Endothelial cell of umbilical vein (primary cell): ENCODE measurements around the gene HSF2BP. TPM values are rescaled to one million over a fixed set of nuclear protein-coding genes. Genes with fewer than 3 reads are reported as not detected.

Source experiments
- BruUV-seq: library from RNA; stranded (reverse); fragments of 400-500 nt; replicated peaks from 2 replicates; lab custom pipeline; 2021; lab: Mats Ljungman, UMichigan
- CTCF ChIA-PET: fragments of 300-600, 350-600 bp; sonication (Branson Sonifier 250); formaldehyde crosslinking; loops from one replicate; lab custom pipeline; 2021; ENCODE audit warnings: antibody characterized with exemption, inconsistent platforms; lab: Charles Lee
- POLR2A ChIA-PET: fragments of 300-600, 350-600 bp; sonication (Branson Sonifier 250); formaldehyde crosslinking; loops from one replicate; lab custom pipeline; 2021; ENCODE audit warnings: antibody characterized with exemption, inconsistent platforms; lab: Charles Lee
- DNase-seq: peaks from one replicate; pipeline ENCODE4 v3.0.0-alpha.2; 2011; ENCODE audit warnings: low read depth, low spot score
- FAIRE-seq: peaks from 2 replicates; lab custom pipeline; 2011; peaks lifted over from hg19 to GRCh38; lab: Jason Lieb, UNC
- H2AFZ ChIP-seq: 2 replicates; pipeline ENCODE4 v1.6.0; 2012; ENCODE audit warnings: low read depth, low read length, control low read depth, inconsistent platforms
- H3K27ac ChIP-seq: 2 replicates; pipeline ENCODE4 v1.5.1; 2011; ENCODE audit warnings: low read depth, mild to moderate bottlenecking, control low read depth, low read length, moderate library complexity; ENCODE audit not compliant: insufficient read depth
- H3K27me3 ChIP-seq, 2 experiments: 2 replicates each; pipeline versions ENCODE4 v1.6.0 to v1.6.1; 2011; ENCODE audit warnings: low read length in 2 of 2, mixed read lengths in 1 of 2; ENCODE audit not compliant: control insufficient read depth in 2 of 2, insufficient read depth in 2 of 2
- H3K36me3 ChIP-seq, 2 experiments: 2 replicates in 1 of 2; 3 replicates in 1 of 2; pipeline ENCODE4 v1.5.1; 2011; ENCODE audit warnings: low read length in 2 of 2, mild to moderate bottlenecking in 1 of 2, moderate library complexity in 1 of 2; ENCODE audit not compliant: control insufficient read depth in 2 of 2, insufficient read depth in 2 of 2; ENCODE audit errors: extremely low read depth in 1 of 2
- H3K4me1 ChIP-seq: 3 replicates; pipeline ENCODE4 v1.5.1; 2011; ENCODE audit warnings: mild to moderate bottlenecking, low read length; ENCODE audit not compliant: control insufficient read depth, insufficient read depth; ENCODE audit errors: extremely low read depth
- H3K4me2 ChIP-seq: 2 replicates; pipeline ENCODE4 v1.6.1; 2011; ENCODE audit warnings: low read length, control low read depth, mixed read lengths; ENCODE audit not compliant: insufficient read depth
- H3K4me3 ChIP-seq, 3 experiments: fragments of 200-600 bp in 1 of 3; sonication (generic), shearing (Covaris generic) in 1 of 3; replicated peaks in 1 of 3; 2 replicates each; pipeline ENCODE4 v1.5.1; 2011 to 2016; ENCODE audit warnings: control low read depth in 3 of 3, low read length in 3 of 3, mild to moderate bottlenecking in 2 of 3, inconsistent platforms in 1 of 3, low read depth in 1 of 3, moderate library complexity in 1 of 3; ENCODE audit not compliant: insufficient read depth in 1 of 3
- H3K79me2 ChIP-seq: 2 replicates; pipeline ENCODE4 v1.6.0; 2012; ENCODE audit warnings: low read length, inconsistent platforms; ENCODE audit not compliant: control insufficient read depth, insufficient read depth
- H3K9ac ChIP-seq: replicated peaks from 2 replicates; pipeline ENCODE3; 2011; ENCODE audit warnings: low read length, control low read depth; ENCODE audit not compliant: insufficient read depth; ENCODE audit errors: extremely low read depth
- H3K9me1 ChIP-seq: replicated peaks from 3 replicates; pipeline ENCODE4 v1.6.0; 2011; ENCODE audit warnings: mild to moderate bottlenecking, low read length; ENCODE audit not compliant: control insufficient read depth, insufficient read depth; ENCODE audit errors: extremely low read depth
- H3K9me3 ChIP-seq: replicated peaks from 2 replicates; pipeline ENCODE4 v1.5.1; 2012; ENCODE audit warnings: low read length, inconsistent platforms; ENCODE audit not compliant: control insufficient read depth, insufficient read depth
- H4K20me1 ChIP-seq: replicated peaks from 2 replicates; pipeline ENCODE3; 2011; ENCODE audit warnings: mild to moderate bottlenecking, low read length; ENCODE audit not compliant: control insufficient read depth, insufficient read depth; ENCODE audit errors: extremely low read depth
- EZH2 ChIP-seq: IDR thresholded peaks from 2 replicates; pipeline ENCODE4 v1.6.1; 2012; ENCODE audit warnings: borderline replicate concordance, low read depth, mild to moderate bottlenecking, moderate library complexity, low read length, inconsistent platforms; ENCODE audit not compliant: severe bottlenecking
- FOS ChIP-seq: IDR thresholded peaks from 2 replicates; pipeline ENCODE4 v1.6.1; 2011; ENCODE audit warnings: mild to moderate bottlenecking, low read length, moderate library complexity, borderline replicate concordance; ENCODE audit not compliant: insufficient read depth
- GATA2 ChIP-seq: IDR thresholded peaks from 2 replicates; pipeline ENCODE4 v1.7.0; 2011; ENCODE audit warnings: low read depth, mild to moderate bottlenecking, moderate library complexity, mixed read lengths, low read length; ENCODE audit not compliant: insufficient read length, insufficient read depth
- JUN ChIP-seq: IDR thresholded peaks from 2 replicates; pipeline ENCODE4 v1.6.1; 2011; ENCODE audit warnings: borderline replicate concordance, low read depth; ENCODE audit not compliant: insufficient read length, insufficient read depth
- MYC ChIP-seq: IDR thresholded peaks from one replicate; pipeline ENCODE4 v1.6.1; 2011; ENCODE audit warnings: mild to moderate bottlenecking, low read depth, low read length
- POLR2A ChIP-seq: IDR thresholded peaks from 2 replicates; pipeline ENCODE4 v1.6.1; 2012; ENCODE audit warnings: low read depth, mild to moderate bottlenecking, control low read depth, low read length
- POLR2AphosphoS5 ChIP-seq: IDR thresholded peaks from 2 replicates; pipeline ENCODE4 v1.6.1; 2012; ENCODE audit warnings: low read depth, mild to moderate bottlenecking, control low read depth, low read length, moderate library complexity; ENCODE audit not compliant: insufficient read depth
- dilution Hi-C: fragments of 300-500 bp; cut with MboI; formaldehyde crosslinking; loops from one replicate; pipeline ENCODE4 v1.15.0; 2019; ENCODE audit warnings: low sequenced_read_pairs; ENCODE audit not compliant: extremely low pct_ligation_motif_present
- intact Hi-C: fragments of 100-400 bp; cut with micrococcal nuclease; formaldehyde crosslinking; loops from one replicate; pipeline ENCODE4 v1.10.0; 2022
- polyA plus RNA-seq, 4 experiments: library from polyadenylated mRNA; depleted of rRNA in 3 of 4; stranded (reverse) in 3 of 4; unstranded in 1 of 4; fragments of >200 nt; gene quantifications; 2 replicates each; pipeline versions ENCODE4 v1.2.1 to v1.2.3, GENCODE V29; 2011 to 2012; ENCODE audit warnings: missing spikeins in 1 of 4
- total RNA-seq: library from RNA; stranded (reverse); gene quantifications from 2 replicates; pipeline ENCODE4 v1.2.3, GENCODE V29; 2021
- TF ChIP-seq, protein P1 (sequence below): IDR thresholded peaks from 2 replicates; pipeline ENCODE4 v1.6.1; 2011; ENCODE audit not compliant: insufficient read depth, insufficient read length

HSF2BP gene
- total and polyA plus RNA-seq, 2 donors (not counting 3 experiments of a cell fraction or from before 2014, with no cell fraction given) = 0.41 to 0.55 TPM

DNA sequence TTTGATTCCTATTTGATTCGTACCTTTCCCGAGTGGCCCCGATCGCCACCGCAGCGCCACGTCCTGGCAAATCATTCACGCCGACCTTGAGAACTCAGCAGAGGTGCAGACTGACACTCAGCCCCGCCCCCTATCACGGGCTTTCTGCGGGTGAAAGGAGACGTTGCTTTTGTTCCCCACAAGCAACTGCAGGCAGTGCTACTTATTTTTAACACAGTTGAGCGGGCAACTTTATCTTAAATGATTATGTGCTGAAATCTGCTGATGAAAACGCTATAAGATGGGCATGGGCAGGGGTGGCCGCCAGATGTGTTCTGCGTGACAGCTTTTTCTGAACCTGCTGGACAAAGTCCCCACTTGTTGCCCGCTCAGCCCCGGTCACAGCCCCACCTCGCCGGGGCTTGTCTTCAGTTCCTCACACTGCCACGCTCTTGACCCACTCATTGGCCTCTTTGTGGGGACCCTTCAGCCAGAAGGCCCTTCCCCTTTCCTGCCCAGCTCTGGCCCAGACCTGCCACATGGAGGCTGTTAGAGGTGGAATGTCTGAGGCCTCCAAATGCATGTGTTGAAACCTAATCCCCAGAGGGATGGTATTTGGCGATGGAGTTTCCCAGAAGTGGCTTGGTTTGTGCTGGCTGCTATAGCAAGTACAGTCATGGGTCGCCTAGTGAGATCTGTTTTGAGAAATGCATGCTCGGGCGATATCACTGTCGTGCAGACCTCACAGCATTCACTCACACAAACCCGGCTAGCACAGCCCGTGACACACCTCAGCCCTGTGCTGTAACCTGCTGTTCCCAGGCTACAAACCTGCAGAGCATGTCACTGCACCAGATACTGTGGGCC lies 44.0 kb upstream of the HSF2BP start:
- no peaks in the 10 kb centered on the region for H3K36me3 ChIP-seq
- no peak overlapping the region for H3K9ac ChIP-seq
- no peaks in the 10 kb centered on the region for H3K4me1 ChIP-seq
- peaks cover 0 to 1% of the 10 kb centered on the region in 2 experiments for H3K27me3 ChIP-seq
- no peaks in the 10 kb centered on the region for H3K9me1 ChIP-seq
- no peaks in the 10 kb centered on the region for H4K20me1 ChIP-seq
- no peak overlapping the region for H3K4me3 ChIP-seq
- no peak overlapping the region for H3K27ac ChIP-seq
- H2AFZ ChIP-seq = no peak overlapping the region
- no peaks in the 10 kb centered on the region for H3K79me2 ChIP-seq
- H3K9me3 ChIP-seq = no peaks in the 10 kb centered on the region
- ChIA-PET POLR2A (no interaction called here), CTCF (interaction anchor here (1.9 kb wide), 1 partner anchor 26 kb away, joined by 6 read pairs; no protein-coding TSS in a partner anchor)
- intact Hi-C loops (no loop called here), dilution Hi-C loops (no loop called here)
- DNase-seq (no peak), FAIRE-seq (no peak)
- TF ChIP-seq POLR2AphosphoS5 (no peak), FOS (no peak), EZH2 (no peak), GATA2 (no peak), MYC (no peak), POLR2A (no peak), JUN (no peak)
- TF ChIP-seq, protein P1, sequence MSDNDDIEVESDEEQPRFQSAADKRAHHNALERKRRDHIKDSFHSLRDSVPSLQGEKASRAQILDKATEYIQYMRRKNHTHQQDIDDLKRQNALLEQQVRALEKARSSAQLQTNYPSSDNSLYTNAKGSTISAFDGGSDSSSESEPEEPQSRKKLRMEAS = no peak
- BruUV-seq = no TSS peak
- no peak overlapping the region for H3K4me2 ChIP-seq
